ENCODE results near the gene CARMIL3. TPM values are rescaled to one million over a fixed set of nuclear protein-coding genes. Genes with fewer than 3 reads are reported as not detected.
A peak's percentile ranks its signal among the peaks of the same experiment; 100 is the strongest.

The CARMIL3 gene
- polyA plus RNA-seq, 1 donor from 2014 or later: 43.6 TPM

GRCh38 chr14:24094841-24095270, 43.0 kb downstream of the CARMIL3 start:
- Histone ChIP-seq H3F3A (ENCODE audit: insufficient read depth, low read length, poor library complexity, severe bottlenecking) (no peaks in the 10 kb centered on the region), H3K9me2 (ENCODE audit: insufficient read depth, low read length) (no peaks in the 10 kb centered on the region), H3K4me3 (ENCODE audit: low read length) (peak overlapping the region; percentile 73), H3K36me3 (ENCODE audit: insufficient read depth, low read length) (no peaks in the 10 kb centered on the region), H4K20me1 (ENCODE audit: insufficient read depth) (no peaks in the 10 kb centered on the region), H3K9me3 (ENCODE audit: low read length) (no peaks in the 10 kb centered on the region), H2AFZ (ENCODE audit: low read depth, low read length) (no peak overlapping the region), H3K9ac (ENCODE audit: low read length) (peak overlapping the region; percentile 60), H3K79me2 (replicated peaks; ENCODE audit: insufficient read depth, low read length) (no peaks in the 10 kb centered on the region), H3K27ac (ENCODE audit: low read length) (no peak overlapping the region), H3K27me3 (ENCODE audit: insufficient read depth, low read depth, low read length) (peaks cover 16% of the 10 kb centered on the region), H3K4me2 (ENCODE audit: low read length) (no peak overlapping the region)
- TF ChIP-seq MXI1 (conservative IDR thresholded peaks at IDR 0.05; ENCODE audit: poor library complexity, severe bottlenecking): no peak
- TF ChIP-seq POLR2AphosphoS5 (IDR thresholded peaks at IDR 0.05): no peak
- TF ChIP-seq EZH2 (IDR thresholded peaks at IDR 0.05; ENCODE audit: borderline replicate concordance, insufficient read depth, low read length, poor library complexity, severe bottlenecking): no peak
- TF ChIP-seq SMC3 (conservative IDR thresholded peaks at IDR 0.05; ENCODE audit: poor library complexity): no peak
- no peak for TF ChIP-seq RAD21 (conservative IDR thresholded peaks at IDR 0.05)

- no peaks in the 10 kb centered on the region for H4K20me1 ChIP-seq (ENCODE audit: insufficient read depth)
- no peaks in the 10 kb centered on the region for H3K36me3 ChIP-seq (ENCODE audit: insufficient read depth, low read length)
- no peaks in the 10 kb centered on the region for H3K9me2 ChIP-seq (ENCODE audit: insufficient read depth, low read length)
- H3K9me3 ChIP-seq (ENCODE audit: low read length): no peaks in the 10 kb centered on the region
- H2AFZ ChIP-seq (ENCODE audit: low read depth, low read length): no peak overlapping the region
- H3K27ac ChIP-seq (ENCODE audit: low read length): no peak overlapping the region
- H3K4me2 ChIP-seq (ENCODE audit: low read length): no peak overlapping the region
- no peak overlapping the region for H3K9ac ChIP-seq (ENCODE audit: low read length)
- H3K79me2 ChIP-seq (replicated peaks; ENCODE audit: insufficient read depth, low read length): no peaks in the 10 kb centered on the region
- peaks cover 16% of the 10 kb centered on the region for H3K27me3 ChIP-seq (ENCODE audit: insufficient read depth, low read depth, low read length)
- H3F3A ChIP-seq (ENCODE audit: insufficient read depth, low read length, poor library complexity, severe bottlenecking): no peaks in the 10 kb centered on the region
- TF ChIP-seq EP300 (conservative IDR thresholded peaks at IDR 0.05; ENCODE audit: poor library complexity, severe bottlenecking) (no peak), CTCF (IDR thresholded peaks at IDR 0.05; ENCODE audit: poor library complexity, severe bottlenecking) (no peak), SMC3 (conservative IDR thresholded peaks at IDR 0.05; ENCODE audit: poor library complexity) (no peak), REST (IDR thresholded peaks at IDR 0.05; ENCODE audit: borderline replicate concordance) (no peak), EZH2 (IDR thresholded peaks at IDR 0.05; ENCODE audit: borderline replicate concordance, insufficient read depth, low read length, poor library complexity, severe bottlenecking) (no peak), RAD21 (conservative IDR thresholded peaks at IDR 0.05) (no peak), MXI1 (conservative IDR thresholded peaks at IDR 0.05; ENCODE audit: poor library complexity, severe bottlenecking) (no peak), TAF1 (IDR thresholded peaks at IDR 0.05; ENCODE audit: low read depth) (no peak), POLR2AphosphoS5 (IDR thresholded peaks at IDR 0.05) (no peak)
- H3K4me3 ChIP-seq (ENCODE audit: low read length): no peak overlapping the region
Measured at GRCh38 chr14:24095271-24096068, 43.7 kb downstream of the CARMIL3 start.

Data from neural cell (in vitro differentiated cells).